ENCODE measurements around the gene VIL1.

VIL1 gene

DNA sequence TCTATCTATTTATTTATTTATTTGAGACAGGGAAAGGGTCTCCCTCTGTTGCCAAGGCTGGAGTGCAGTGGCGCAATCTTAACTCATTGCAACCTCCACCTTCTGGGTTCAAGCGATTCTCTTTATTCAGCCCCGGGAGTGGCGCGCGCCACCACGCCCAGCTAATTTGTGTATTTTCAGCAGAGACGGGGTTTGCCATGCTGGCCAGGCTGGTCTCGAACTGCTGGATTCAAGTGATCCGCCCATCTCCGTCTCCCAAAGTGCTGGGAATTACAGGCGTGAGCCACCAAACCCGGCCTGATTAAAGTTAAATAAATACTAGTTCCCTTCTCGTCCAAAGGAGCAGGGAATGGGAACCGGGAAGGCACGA lies 23.5 kb upstream of the VIL1 start:
- DNase-seq: no peak

GRCh38 chr2:218395826-218396687 lies 22.9 kb upstream of the VIL1 start:
- DNase-seq: peak; percentile 42

- peak; percentile 18 for DNase-seq
Observed at GRCh38 chr2:218396688-218397462, 22.0 kb upstream of the VIL1 start.

DNA sequence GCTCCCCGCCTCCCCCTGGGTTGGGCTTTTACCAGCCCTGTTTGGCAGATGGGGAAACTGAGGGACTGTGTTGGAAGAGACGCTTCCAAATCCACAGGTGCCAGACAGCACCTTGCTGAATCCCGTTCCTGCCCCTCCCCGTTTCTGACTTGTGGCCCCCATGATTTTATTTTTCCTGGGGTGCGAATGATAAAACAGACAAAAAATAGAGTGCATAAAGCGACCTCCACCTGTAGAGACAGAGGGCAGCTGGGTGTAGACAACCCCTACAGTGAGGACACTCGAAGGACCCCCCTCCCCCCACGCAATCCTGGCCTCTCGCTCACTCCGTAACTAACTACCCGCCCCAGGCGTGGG lies 21.5 kb upstream of the VIL1 start:
- DNase-seq: no peak

DNA sequence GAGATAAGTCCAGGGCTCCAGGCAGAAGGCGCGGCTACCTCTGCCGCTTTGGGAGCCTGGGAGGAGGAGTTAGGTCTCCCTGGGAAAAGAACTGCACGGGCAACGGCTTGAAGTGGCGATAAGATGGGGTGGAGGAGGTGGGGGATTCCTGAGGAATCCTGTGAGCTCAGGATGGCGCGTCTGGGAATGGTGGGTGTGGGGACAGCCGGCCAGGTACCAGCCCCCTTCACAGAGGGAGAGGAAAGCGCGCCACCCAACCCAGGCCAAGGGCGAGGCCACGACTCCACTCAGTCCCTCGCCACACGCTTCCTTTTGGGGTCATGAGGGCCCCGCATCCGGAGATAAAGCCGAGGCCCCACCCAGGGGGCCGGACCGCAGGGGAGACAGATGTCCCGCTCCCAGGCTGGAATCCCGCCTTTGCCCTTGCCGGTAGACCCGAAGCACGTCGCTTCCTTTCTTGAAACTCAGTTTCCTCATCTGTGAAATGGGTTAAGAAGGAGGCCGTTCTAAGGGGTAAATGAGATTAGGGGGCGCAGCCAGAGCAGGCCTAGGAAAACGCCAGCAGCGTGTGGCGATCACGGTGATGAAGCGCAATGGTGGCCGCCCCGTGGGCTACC lies 21.0 kb upstream of the VIL1 start:
- DNase-seq: peak; percentile 2

DNA sequence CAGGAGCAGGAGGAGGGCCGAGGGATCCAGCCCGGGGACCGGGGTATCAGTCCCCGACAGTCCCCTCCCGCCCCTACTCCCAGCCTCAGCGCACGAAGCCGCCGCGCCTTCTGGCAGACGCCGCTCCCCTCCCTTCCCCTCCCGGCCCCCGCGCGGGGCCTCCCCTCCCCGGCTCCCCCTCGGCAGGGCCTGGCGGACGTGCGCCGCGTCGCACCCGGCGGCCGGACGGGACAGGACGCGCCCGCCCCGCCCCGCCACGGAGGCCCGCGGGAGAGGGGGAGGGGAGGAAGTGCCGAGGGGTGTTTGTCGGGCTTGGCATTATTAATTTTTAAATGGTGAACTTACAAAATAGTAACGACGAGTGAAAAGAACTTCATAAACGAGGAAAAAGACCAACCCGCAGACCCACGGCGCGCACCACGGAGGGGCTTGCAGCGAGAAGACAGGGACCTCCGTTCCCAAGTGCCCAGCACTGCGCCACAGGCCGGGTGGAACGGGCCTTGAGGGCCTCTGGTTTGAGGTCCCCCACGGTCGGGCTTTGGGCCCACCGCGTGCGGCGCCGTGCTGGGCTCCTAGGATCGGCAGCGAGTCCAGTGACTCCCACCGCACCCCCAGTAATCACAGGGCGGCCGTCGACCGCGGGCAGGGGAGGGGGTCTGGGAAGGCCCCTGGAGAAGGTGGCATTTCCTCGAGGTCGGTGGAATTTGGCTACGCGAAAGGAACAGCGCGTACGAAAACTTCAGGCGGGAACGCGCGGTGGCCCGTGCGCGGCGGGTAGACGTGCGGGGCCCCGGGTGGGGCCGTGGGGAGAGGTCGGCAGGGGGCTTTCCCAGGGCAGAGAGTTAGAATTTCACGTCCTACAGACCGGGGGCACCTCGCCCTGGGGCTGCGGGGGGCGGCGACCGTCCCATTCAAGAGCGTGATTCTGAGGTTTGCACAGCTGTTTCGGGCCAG lies 20.2 kb upstream of the VIL1 start:
- no peak for DNase-seq

GRCh38 chr2:218399391-218400166 lies 19.3 kb upstream of the VIL1 start, which contains the start of gene CTDSP1:
CTDSP1 (plus strand) TSS chr2:218399868; CDS start chr2:218400091, 223 bp downstream.
- DNase-seq: peak; percentile 2

GRCh38 chr2:218400167-218400929 lies 18.6 kb upstream of the VIL1 start:
- DNase-seq: no peak

DNA sequence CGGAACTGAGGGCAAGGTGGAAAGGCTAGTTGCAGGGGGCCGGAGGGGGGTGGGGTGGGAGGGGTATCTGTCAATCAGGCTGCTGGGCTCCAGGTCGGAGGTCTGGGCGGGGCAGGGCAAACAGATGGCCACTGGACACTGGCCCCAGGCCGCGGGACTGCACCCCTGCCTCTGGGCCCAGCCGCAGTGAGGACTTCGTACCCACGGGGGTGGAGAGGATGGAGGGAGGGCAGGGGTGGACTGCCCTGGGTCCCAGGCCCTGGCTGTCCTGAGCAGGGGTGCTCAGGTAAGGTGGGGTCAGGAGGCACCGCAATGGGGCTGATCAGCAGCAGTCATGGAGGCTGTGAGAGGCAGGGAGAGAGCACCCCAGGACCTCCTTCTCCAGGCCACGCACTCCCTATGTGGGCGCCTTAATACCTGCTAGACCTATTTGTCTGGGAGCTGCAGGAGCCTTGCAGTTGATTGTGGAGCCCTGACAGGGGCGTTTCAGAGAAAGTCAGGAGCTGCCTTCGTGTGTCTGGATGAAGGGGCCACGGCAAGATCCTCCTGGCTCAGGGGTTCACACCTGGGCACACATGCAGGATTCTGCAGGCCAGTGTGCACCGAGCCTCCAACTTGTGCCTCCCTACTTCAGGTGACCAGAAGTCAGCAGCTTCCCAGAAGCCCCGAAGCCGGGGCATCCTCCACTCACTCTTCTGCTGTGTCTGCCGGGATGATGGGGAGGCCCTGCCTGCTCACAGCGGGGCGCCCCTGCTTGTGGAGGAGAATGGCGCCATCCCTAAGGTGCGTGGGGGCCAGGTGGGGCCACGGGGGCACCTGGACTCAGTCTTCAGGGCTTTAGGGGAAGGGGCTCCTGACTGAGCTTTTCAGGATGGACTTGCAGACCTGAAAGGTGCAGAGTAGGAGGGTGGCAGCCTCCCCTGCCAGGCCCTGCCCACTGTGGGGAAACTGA lies 17.7 kb upstream of the VIL1 start:
- DNase-seq: no peak

- no peak for DNase-seq
Observed at GRCh38 chr2:218401890-218402289, 17.0 kb upstream of the VIL1 start.

- DNase-seq: no peak
Observed at GRCh38 chr2:218402491-218402901, 16.4 kb upstream of the VIL1 start.

DNA sequence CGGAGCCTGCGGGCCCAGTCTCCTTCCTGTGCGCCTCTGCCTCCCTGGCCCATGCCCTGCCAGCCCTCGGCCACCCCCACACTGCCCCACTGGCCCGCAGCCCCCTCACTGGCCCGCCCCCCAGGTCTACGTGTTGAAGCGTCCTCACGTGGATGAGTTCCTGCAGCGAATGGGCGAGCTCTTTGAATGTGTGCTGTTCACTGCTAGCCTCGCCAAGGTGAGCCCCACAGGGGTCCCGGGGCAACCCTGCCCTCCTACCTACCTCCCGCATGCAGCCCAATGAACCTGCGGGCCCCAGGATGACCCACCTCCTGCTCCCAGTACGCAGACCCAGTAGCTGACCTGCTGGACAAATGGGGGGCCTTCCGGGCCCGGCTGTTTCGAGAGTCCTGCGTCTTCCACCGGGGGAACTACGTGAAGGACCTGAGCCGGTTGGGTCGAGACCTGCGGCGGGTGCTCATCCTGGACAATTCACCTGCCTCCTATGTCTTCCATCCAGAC lies 16.0 kb upstream of the VIL1 start:
- no peak for DNase-seq

GRCh38 chr2:218403810-218404209 lies 15.1 kb upstream of the VIL1 start:
- DNase-seq: no peak

- no peak for DNase-seq
Observed at GRCh38 chr2:218404351-218405085, 14.4 kb upstream of the VIL1 start.

GRCh38 chr2:218405086-218405745 lies 13.7 kb upstream of the VIL1 start:
- DNase-seq: no peak

GRCh38 chr2:218405746-218406208 lies 13.1 kb upstream of the VIL1 start:
- DNase-seq: no peak

DNA sequence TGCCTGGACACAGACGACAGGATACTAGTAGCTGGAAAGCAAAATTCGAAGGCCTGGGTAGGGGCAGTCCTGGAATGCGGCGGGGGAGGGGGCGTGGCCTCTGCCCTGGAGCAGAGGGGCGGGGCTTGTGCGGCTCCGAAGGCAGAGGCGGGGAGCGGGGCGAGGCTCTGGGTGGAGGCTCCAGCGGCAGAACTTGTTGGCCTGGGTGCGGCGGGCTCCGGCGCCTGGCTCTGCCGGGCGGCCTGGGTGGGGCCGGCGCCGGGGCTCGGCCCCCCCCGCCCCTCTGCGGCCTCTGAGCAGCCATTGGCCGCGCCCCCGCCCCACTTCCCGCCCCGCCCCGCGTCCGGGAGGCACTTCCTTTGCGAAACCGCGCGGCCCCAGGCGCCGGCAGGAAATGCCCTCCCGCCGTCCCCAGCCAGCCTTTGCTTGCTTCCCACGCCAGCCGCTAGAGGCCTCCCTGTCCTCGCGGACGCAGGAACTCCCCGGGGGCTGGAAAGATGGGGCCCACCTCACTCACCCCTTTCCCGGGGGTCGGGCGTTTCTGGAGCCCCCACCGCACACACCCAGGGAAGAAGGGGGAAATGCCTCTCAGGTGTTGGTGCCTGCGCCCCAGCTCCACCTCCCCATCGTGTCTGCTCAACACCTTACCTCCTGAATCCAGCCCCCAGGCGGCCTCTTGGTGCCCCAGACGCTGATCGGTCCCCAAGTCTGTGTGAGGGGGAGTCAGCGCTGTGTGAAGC lies 12.5 kb upstream of the VIL1 start:
- DNase-seq: peak; percentile 67

All from NCI-H187 treated with DMSO at 0.1 percent for 48 hours (cell line).